CD1c-positive myeloid dendritic cell (primary cell): Measurements from ENCODE around the gene PALMD.

ENCODE experiments used
- DNase-seq: peaks from one replicate; pipeline ENCODE4 v3.0.0-alpha.2; 2016; ENCODE audit errors: extremely low spot score

The PALMD gene

DNA sequence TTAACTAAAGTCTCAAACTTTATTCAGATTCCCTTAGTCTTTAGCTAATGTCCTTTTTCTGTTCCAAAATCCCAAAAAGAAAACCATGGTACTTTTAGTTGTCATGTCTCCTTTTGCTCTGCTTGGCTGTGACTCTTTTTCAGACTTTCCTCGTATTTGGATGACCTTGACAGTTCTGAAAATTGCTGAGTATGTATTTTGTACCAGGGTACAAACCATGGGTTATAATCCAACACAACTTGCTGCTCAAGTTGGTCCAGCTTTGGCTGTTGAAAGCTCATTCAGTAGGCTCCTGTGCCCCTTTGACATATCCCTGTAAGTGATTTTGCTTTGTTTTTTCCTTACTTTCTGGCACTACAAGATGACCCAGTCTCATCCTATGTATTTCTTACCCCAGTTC lies 51.7 kb downstream of the PALMD start:
- DNase-seq: no peak

GRCh38 chr1:99700020-99700419 lies 54.1 kb downstream of the PALMD start:
- peak; percentile 50 for DNase-seq

DNA sequence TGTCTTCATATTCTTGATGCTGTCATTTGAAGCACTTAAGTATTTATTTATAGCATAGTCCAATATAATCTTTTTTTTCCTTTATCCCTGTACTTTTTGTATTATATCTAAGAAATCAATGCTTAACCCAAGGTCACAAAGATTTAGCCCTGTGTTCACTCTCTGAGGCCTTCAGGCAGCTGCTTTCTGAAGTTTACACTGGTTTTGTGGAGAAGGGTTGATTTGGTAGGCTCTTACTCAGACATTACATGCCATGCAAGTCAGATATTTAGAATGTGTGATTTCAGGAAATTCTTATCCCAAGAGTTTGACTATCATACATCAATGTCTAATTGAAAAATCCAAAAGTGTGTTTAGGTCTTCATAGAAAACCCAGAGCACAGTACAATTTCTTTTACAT lies 56.3 kb downstream of the PALMD start:
- no peak for DNase-seq

GRCh38 chr1:99704356-99704816 lies 58.5 kb downstream of the PALMD start:
- DNase-seq: no peak

DNA sequence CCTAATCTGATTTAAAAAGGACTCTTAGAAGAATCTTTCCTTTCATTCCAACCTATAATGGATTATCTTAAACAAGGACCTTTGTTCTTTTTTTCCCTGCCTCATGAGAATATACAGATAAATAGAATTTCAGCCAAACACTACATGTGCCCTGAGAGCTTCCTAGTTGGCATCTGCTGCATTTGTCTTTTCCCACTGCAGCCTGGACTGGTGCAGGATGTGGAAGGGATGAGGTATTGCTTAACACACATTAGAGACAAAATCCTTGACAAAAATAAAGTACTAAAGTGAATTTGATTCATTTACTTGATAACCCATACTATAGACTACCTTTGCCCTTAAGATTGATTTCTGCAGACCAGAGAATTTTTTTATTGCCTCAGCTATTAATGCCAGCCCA lies 59.5 kb downstream of the PALMD start:
- DNase-seq: no peak

- peak; percentile 83 for DNase-seq
Measured at GRCh38 chr1:99707535-99708142, 61.7 kb downstream of the PALMD start.

DNA sequence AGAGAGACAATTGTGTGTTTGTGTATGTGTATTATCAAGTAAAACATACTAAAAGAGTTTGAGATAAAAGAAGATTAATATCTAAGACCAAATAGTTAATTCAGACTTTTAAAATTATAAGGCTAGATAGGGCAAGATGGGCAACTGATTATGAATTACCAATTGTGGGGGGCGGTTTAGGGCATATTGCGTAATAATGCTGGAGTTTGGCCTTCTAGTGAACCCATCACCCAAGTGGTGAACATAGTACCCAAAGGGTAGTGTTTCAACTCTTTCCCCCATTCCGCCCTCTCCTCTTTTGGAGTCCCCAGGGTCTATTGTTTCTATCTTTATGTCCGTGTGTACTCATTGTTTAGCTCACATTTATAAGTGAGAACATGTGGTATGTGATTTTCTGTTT lies 65.1 kb downstream of the PALMD start:
- DNase-seq: no peak

DNA sequence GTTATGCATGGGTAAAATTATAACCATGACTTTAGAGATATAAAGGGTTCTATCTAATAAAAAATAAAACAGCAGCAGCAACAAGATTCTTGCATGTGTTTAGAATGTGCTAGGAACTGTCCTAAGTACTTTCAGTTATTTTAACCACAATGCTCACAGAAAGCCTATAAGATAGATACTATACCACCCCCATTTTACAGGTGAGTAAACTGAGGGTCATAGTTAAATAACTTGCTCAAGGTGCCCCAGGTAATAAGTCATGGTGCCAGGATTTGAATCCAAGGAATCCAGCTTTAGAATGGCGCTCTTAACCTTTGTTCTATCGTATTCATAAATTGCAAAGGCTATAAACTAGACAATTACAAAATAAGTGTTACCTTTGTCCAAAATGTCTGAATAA lies 67.1 kb downstream of the PALMD start:
- DNase-seq: no peak

GRCh38 chr1:99717005-99717404 lies 71.1 kb downstream of the PALMD start:
- DNase-seq: no peak

- DNase-seq: no peak
Measured at GRCh38 chr1:99723251-99723650, 77.3 kb downstream of the PALMD start.

GRCh38 chr1:99725996-99726395 lies 80.1 kb downstream of the PALMD start:
- no peak for DNase-seq

- DNase-seq: no peak
Measured at GRCh38 chr1:99726407-99726806, 80.5 kb downstream of the PALMD start.

- no peak for DNase-seq
Measured at GRCh38 chr1:99726818-99727217, 80.9 kb downstream of the PALMD start.

DNA sequence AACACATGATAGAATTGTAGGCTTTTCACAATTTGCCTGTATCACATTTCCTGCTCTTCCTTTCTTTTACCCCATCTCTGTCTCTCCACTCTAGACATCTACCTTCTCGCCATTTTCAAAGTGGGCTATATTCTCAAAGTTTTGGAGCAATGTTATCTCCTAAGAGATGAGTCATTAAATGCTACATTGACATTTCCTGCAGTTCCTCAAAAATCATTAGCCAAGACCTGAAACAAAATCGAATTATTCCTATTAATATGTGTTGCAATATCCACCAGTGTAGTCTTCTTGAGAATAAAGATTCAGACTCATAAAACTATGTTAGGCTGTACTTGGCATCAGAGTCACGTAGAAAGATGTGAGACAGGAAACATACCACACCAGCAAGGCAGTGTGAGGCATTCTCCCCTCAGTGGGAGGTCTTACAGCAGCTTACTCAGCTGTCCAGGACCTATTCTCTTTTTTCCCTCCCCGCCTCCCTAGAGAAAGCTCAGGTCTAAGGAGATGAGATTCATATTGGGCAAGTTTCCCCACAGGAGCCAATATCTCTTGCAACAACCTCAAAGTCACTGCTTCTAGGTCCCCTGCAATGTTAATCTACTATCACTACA lies 81.8 kb downstream of the PALMD start:
- DNase-seq: peak; percentile 12

DNA sequence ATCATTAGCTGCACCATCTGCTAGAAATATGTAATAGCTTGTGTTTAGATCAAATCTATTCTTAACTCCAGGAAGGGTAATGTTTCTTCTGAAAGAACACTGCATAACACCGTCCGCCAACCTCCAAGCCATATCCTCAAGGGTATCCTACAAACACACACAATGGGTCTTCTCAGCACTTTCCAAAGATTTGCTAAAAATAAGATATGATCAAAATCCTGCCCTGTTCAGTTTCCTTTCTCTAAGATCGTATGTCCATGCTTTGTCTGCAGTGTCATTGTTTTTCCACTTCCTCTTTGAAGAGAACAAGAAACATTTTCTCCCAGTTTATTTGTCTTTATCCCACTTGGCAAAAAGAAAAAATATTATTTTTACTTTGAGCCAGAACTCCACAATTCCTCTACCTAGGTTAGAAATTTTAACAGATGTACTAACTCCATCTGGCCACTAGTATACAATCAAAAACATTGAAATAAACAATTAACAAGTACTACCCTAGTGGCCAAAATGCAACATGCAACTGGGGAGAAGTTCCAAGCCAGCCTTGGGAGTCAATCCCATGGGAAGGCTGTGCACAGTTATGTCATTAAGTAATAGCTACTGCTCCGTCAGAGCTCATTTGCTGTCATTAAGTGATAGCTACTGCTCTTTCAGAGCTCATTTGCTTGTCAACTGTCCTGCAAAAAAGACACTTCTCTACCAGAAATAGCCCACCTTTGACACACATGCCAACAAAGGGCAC lies 82.8 kb downstream of the PALMD start:
- peak; percentile 32 for DNase-seq

DNA sequence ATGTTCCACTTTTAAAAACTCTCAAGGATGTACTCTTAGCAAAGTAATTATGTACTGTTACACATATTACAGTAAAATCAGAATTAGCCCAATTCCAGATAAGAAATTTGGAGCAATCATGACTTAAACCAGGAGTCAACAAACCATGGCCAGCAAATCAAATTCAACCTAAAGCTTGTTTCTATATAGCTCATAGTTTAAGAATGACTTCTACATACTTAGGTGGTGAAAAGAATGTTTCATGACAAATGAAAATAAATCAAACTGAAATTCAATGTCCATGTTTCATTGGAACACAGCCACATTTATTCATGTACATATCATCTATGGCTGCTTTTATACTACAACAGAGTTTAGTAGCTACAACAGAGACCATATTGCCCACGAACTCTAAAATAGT lies 85.5 kb downstream of the PALMD start:
- DNase-seq: no peak

DNA sequence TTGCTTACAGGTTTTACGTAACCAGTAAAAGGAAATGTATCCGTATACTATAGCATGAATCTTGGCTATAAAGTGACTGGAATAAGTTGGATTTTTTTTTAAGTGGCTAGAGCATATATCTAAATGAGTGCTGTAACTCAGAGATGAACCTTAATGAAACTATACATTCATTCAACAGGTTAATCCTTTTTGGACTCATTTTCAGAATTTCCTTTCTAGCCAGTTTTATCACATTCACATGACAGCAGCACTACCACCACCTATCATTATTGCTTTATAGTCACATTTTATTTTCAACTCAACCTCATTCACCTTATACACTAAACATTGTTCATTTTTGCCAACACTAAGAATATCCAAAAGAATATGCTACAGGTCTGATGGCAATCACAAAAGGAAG lies 89.9 kb downstream of the PALMD start:
- no peak for DNase-seq

DNA sequence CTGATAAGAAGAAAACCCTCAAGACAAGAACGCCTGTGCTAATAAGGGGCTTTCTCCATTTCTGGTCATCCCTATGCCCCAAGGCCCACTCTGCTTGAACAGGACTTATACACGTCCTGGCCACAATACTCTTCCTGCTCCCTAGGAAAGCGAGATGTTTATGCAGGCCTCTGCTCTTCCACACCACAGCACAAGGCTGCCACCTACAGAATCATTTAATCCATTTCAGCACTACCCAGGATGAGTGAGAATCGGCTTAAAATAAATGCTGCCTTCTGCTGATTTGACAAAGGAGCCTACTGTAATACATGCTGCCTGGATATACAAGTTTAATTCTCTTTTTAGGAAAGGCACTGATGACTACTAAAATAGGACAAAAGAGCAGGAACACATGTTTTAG lies 91.1 kb downstream of the PALMD start:
- DNase-seq: no peak

GRCh38 chr1:99738858-99739465 lies 93.0 kb downstream of the PALMD start:
- no peak for DNase-seq

DNA sequence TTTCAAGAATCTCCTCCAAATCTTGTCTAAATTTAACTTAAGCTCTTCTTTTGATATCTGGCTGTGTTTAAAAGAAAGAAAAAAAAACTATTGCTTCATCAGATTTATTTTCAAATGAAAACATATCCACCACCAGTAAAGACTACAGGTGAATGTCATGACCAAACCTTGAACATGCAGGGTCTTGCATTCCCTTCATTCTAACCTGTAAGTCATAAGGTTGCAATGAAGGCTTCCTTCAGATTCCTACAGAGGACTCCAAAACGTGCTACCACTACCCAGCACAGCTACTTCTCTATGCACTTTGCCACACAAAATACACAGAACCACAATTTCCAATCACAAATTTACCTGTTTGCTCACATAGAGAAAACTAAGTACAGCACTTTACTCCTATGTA lies 94.2 kb downstream of the PALMD start:
- no peak for DNase-seq
